ENCODE results near the gene MYOM1. TPM values are rescaled to one million over a fixed set of nuclear protein-coding genes. Genes with fewer than 3 reads are reported as not detected.
A peak's percentile ranks its signal among the peaks of the same experiment; 100 is the strongest.
"Not testable (repeated sequence)": the region's sequence is repeated elsewhere in the genome, so short reads cannot be mapped to it uniquely, and the experiment has no call there.

MYOM1 gene
- total RNA-seq, 1 donor from 2014 or later: 19.9 TPM

DNA sequence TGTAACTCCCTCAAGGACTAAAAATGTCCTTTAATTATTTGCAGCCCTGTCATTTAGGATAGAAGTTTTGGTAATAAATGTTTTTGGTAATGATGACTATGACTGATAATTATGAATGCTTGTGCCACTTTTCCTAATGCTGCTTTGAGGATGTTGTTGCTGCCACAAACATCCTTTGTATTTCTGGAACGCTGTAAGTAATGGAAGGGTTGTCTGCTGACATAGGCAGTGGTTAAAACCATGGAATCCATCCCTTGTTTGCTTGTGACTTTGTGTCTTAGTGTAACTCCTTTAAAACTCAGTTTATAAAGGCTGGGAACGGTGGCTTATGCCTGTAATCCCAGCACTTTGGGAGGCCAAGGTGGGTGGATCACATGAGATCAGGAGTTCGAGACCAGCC, 187.0 kb downstream of the MYOM1 start:
- no peak for DNase-seq (ENCODE audit: low spot score)
- no peak for ATAC-seq
- intact Hi-C loops (cut with DNase I): no loop called here

DNA sequence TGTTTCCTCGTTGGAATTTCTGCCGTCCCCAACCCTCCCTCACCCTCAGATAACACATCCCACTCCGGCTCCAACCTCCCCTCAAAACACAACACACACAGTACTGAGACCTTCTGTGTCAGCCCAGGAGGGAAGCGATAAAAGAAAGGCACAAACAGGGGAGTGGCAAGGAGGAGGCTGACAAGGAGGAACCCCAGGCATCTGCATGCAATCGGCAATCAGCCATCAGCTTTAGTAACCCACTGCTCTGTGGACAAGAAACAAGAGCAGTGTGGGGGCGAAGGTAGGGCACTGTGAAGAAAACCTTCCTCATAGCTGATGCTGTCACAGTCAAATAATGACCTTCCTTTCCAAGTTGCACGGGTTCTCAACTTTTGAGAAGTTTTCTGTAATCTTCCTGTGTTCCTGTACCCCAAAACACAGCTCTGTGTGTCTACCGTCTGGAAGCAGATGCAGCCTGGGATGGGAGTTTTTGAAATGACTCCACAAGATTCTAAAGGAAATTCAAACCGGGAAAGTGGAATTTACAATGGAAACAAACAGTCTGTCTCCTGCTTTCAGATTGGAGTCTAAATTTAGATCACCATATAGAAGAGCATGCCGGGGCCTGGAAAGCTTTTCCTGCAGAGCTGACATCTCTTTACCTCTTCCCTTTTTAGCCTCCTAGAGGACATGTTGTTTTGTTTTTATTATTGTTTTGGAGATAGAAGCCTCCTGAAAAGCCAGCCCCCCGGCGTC, 190.4 kb downstream of the MYOM1 start:
- DNase-seq (ENCODE audit: low spot score) (no peak), ATAC-seq (peak; percentile 36)
- intact Hi-C loops (cut with DNase I): no loop called here

DNA sequence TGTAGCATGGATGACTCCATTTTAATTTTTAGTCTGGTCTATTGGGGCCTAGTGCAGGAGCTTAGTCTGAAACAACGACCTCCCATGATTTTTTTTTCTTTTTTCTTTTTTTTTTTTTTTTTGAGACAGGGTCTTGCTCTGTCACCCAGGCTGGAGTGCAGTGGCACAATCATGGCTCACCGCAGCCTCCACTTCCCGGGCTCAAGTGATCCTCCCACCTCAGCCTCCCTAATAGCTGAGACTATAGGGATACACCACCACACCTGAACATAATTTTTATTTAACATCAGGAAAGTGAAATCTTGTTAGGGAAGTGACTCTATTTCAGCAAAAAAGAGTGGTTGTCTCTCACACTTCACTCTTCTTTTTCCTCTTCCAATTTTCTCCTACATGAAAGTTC, 191.7 kb downstream of the MYOM1 start:
- DNase-seq (ENCODE audit: low spot score); intact Hi-C loops (cut with DNase I): not testable (repeated sequence)
- ATAC-seq: peak; percentile 11

DNA sequence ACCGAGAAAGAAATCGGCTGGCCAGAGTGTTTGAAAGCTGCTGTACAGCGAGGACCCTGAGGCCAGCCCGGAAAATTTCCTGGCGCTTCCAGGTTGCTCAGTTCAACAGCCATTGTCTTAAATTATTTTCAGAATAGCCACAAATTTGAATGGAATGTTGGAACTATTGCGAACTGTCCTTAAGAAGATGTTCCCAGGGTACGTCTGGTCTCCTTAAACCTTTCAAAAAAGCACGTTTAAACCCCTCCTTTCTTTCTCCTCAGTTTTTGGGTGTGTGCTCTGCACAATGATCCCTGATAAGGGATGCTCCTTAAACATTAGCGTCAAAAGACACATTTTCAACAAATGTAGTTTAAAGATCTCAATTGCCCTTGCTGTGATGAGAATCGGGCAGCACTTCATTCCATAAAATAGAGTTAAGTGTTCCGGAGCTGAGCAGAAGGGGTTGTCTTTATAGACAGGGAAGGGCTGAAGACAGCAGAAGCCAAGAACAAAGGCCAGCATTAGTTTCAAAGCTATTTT, 192.3 kb downstream of the MYOM1 start:
- no peak for DNase-seq (ENCODE audit: low spot score)
- ATAC-seq: peak; percentile 46
- intact Hi-C loops (cut with DNase I): no loop called here

DNA sequence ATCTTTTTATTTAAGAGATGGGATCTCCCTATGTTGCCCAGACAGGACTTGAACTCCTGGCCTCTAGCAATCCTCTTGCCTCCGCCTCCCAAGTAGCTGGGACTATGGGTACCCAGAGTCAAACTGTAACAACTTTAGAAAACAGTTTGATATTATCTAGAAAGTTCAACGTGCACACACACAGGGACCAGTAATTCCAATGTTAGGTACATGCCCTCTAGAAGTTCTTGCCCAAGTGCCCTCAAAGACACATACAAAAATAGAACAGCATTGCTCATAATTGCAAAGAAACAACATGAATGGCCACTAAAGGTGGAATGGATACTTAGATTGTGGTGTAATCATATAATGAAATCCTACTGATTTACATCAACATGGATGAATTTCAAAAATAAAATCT, 194.2 kb downstream of the MYOM1 start:
- intact Hi-C loops (cut with DNase I): no loop called here
- ATAC-seq: no peak

DNA sequence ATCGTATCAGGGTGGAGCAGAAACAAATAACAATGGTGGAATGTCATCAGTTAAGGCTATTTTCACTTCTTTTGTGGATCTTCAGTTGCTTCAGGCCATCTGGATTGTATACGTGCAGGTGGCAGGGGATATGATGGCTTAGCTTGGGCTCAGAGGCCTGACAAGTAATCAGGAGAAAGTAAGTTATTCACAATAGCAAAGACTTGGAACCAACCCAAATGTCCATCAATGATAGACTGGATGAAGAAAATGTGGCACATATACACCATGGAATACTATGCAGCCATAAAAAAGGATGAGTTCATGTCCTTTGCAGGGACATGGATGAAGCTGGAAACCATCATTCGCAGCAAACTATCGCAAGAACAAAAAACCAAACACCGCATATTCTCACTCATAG, 196.2 kb downstream of the MYOM1 start:
- intact Hi-C loops (cut with DNase I); ATAC-seq; DNase-seq (ENCODE audit: low spot score): not testable (repeated sequence)

More for the DNA sequence above, 194.2 kb downstream of the MYOM1 start:
- no peak for DNase-seq (ENCODE audit: low spot score)

Other genes with a start within 250 kb of the MYOM1 start
- gene LPIN2, start 206.8 kb downstream of the MYOM1 start, total RNA-seq: 40.3 TPM
- 358 TPM for gene MYL12A, start 27.8 kb upstream of the MYOM1 start, total RNA-seq
- gene MYL12B, start 42.2 kb upstream of the MYOM1 start, total RNA-seq: 275 TPM
- gene TGIF1, start 230.2 kb upstream of the MYOM1 start, total RNA-seq: 59.3 TPM